HFF-Myc (cell line): ENCODE data around the gene USP12.

Source experiments
- DNase-seq: peaks from one replicate; pipeline ENCODE4 v3.0.0-alpha.2; 2011; ENCODE audit warnings: low read depth; ENCODE audit errors: extremely low read depth
- H3K4me3 ChIP-seq: replicated peaks from 2 replicates; pipeline ENCODE4 v1.5.1; 2011; ENCODE audit warnings: low read depth, mild to moderate bottlenecking, control low read depth, low read length
- TF ChIP-seq, protein P1 (sequence below): IDR thresholded peaks from 2 replicates; pipeline ENCODE4 v1.5.1; 2012; ENCODE audit warnings: mild to moderate bottlenecking, low read depth, low read length, control low read depth; ENCODE audit errors: missing control alignments

Gene USP12

GRCh38 chr13:27057817-27058216 is 113.8 kb downstream of the USP12 start:
- no peak for DNase-seq
- TF ChIP-seq, protein P1, sequence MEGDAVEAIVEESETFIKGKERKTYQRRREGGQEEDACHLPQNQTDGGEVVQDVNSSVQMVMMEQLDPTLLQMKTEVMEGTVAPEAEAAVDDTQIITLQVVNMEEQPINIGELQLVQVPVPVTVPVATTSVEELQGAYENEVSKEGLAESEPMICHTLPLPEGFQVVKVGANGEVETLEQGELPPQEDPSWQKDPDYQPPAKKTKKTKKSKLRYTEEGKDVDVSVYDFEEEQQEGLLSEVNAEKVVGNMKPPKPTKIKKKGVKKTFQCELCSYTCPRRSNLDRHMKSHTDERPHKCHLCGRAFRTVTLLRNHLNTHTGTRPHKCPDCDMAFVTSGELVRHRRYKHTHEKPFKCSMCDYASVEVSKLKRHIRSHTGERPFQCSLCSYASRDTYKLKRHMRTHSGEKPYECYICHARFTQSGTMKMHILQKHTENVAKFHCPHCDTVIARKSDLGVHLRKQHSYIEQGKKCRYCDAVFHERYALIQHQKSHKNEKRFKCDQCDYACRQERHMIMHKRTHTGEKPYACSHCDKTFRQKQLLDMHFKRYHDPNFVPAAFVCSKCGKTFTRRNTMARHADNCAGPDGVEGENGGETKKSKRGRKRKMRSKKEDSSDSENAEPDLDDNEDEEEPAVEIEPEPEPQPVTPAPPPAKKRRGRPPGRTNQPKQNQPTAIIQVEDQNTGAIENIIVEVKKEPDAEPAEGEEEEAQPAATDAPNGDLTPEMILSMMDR = no peak
- H3K4me3 ChIP-seq = no peak overlapping the region

DNA sequence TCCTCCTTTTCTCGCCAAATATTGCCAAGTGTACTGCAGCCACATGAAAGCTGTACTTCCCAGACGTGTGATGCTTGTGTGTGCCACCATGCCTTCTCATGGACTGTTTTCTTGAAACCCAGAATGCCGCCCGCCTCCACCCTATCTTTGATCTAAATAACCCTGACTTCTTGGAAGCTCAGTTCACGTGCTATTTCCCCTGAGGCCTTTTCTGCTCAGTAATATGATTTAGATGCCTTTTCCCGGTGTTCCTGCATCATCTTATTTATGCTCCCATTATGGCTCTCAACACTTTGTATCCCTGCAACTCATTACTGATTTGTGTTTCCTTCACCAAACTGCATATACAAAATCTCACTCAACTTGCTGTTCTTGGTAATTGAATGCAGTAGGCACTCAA is 116.1 kb downstream of the USP12 start:
- H3K4me3 ChIP-seq = no peak overlapping the region
- DNase-seq = no peak
- TF ChIP-seq, protein P1 = no peak

DNA sequence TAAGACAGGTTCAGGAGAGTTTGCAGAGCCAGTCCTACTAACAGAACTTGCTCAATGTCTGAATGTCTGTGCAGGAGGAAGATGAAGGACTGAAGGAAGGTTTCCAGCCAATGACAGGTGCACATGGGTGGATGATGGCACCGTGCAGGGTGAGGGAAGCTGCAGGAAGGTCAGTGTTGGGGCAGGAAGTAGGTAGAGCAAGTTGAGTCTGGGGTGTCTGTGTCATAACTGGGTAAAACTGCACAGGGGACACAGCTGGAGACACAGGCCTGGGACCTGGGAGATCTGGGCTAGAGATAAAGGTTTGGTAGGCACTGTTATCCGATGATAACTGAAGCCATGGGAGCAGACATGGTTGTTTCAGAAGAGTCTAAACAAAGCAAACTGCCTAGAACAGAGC is 116.9 kb downstream of the USP12 start:
- no peak overlapping the region for H3K4me3 ChIP-seq

GRCh38 chr13:27053902-27054595 is 117.6 kb downstream of the USP12 start:
- no peak overlapping the region for H3K4me3 ChIP-seq
- TF ChIP-seq, protein P1 = no peak
- DNase-seq = peak; percentile 41

More for the DNA sequence above, 116.9 kb downstream of the USP12 start:
- no peak for DNase-seq
- TF ChIP-seq, protein P1 = no peak

DNA sequence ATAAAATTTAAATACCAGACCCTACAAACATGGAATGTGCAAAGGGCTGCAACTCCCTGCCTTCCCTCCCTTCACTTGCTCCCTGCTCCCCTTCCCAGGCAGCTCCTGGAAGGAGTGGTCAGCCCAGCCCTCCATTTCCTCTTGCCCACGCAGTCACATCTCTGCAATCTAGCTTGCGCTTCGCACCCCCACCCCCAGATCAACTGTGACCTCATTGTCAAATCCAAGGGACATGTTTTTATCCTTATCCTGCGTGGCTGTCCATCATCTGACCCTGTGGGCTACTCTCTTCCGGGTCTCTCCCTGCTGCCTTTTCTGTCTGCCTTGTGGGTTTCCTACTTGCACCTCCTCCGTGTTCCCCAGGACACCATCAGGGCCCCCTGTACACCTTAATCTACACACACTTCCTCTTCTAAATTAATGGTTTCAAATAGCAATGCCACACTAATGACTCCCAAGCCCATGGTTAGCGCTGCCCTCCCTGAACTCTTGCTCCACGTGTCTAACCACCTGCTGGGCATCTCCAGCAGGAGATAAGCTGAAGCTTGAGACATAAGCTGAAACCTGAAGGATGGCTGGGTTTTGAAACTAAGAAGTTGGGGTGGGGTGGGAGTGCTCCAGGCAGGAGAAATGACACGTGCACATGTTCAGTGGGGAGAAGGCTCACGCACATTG is 118.3 kb downstream of the USP12 start:
- no peak for DNase-seq
- H3K4me3 ChIP-seq = no peak overlapping the region
- TF ChIP-seq, protein P1 = no peak

- TF ChIP-seq, protein P1 = no peak
- H3K4me3 ChIP-seq = no peak overlapping the region
- no peak for DNase-seq
Measured at GRCh38 chr13:27052551-27053208, 118.9 kb downstream of the USP12 start.
